Measurements from ENCODE around the gene IL27RA. TPM values are rescaled to one million over a fixed set of nuclear protein-coding genes. Genes with fewer than 3 reads are reported as not detected.

IL27RA gene
- total RNA-seq, 1 donor from 2014 or later: not detected

DNA sequence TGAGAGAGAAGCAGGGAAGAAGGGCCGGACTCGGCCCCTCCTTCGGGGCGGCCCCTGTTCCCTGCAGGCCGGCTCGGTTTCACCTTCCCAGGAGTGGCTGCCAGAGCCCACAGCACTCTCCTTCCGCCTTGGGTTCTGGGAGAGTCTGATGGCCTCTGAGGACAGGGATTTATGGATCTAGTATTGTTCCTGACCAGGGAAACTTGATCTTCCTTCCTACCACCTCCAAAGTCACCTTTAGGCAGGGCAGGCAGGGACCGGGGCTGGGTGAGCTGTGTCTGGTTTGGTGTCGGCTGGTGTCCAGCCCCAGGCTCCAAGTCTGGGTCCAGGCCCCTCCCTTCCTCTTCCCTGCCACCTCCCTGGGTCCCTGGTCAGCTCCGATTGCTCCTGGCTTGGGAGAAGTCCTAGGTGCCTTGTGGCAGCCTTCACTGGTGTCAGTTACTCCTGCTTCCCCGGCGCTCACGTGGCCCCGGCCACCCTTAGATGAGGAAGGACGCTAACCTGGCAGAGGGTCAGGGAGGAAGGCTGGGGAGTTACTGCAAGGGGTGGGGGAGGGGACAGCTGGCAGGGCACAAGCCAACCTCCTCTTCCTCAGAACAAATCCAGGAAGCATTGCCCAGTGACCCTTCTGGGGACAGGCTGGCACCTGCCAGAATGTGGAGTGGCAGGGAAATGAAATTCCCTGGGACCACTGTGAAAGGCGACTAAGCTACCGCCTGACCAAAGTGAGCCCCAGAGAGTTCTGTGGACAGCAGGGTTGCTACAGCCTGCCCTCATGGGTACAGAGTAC is 44.3 kb upstream of the IL27RA start:
- no peak overlapping the region for H3K27ac Mint-ChIP-seq (ENCODE audit: unreplicated experiment)

GRCh38 chr19:13989487-13989886 is 42.1 kb upstream of the IL27RA start:
- Mint-ChIP-seq H3K4me3 (ENCODE audit: unreplicated experiment) (no peak overlapping the region), H3K4me1 (ENCODE audit: low read depth, unreplicated experiment) (peaks cover 4% of the 10 kb centered on the region), H3K27me3 (ENCODE audit: unreplicated experiment) (peaks cover 7% of the 10 kb centered on the region), H3K36me3 (ENCODE audit: unreplicated experiment) (no peaks in the 10 kb centered on the region), H3K27ac (ENCODE audit: unreplicated experiment) (no peak overlapping the region), H3K9me3 (ENCODE audit: unreplicated experiment) (peaks cover 2% of the 10 kb centered on the region)
- no peak for TF ChIP-seq CTCF (IDR thresholded peaks at IDR 0.05; ENCODE audit: partially characterized antibody, unreplicated experiment)
- no peak for DNase-seq

More for the DNA sequence above, 44.3 kb upstream of the IL27RA start:
- Mint-ChIP-seq H3K4me1 (ENCODE audit: low read depth, unreplicated experiment) (peaks cover 6% of the 10 kb centered on the region), H3K27me3 (ENCODE audit: unreplicated experiment) (peaks cover 7% of the 10 kb centered on the region), H3K36me3 (ENCODE audit: unreplicated experiment) (no peaks in the 10 kb centered on the region), H3K9me3 (ENCODE audit: unreplicated experiment) (peaks cover 2% of the 10 kb centered on the region), H3K4me3 (ENCODE audit: unreplicated experiment) (peak overlapping the region; percentile 52)
- no peak for DNase-seq
- no peak for TF ChIP-seq CTCF (IDR thresholded peaks at IDR 0.05; ENCODE audit: partially characterized antibody, unreplicated experiment)

DNA sequence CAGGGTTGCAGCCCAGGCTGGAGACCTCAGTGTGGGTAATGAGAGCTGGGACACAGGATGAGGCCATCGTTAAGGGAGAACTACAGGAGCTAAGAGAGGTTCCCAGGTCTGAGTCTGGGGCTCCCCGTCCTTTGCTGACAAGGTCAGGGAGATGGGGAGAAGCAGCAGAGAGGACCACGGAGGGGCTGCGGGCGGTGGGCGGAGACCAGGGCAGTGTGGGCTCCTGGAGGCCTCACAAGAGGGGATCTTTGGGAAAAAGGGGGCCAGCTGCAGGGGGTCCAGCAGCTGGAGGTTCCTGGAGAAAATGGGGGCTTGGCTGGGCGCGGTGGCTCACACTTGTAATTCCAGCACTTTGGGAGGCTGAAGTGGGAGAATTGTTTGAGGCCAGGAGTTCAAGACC is 41.5 kb upstream of the IL27RA start:
- H3K27me3 Mint-ChIP-seq (ENCODE audit: unreplicated experiment): peaks cover 7% of the 10 kb centered on the region
- peaks cover 4% of the 10 kb centered on the region for H3K4me1 Mint-ChIP-seq (ENCODE audit: low read depth, unreplicated experiment)
- H3K36me3 Mint-ChIP-seq (ENCODE audit: unreplicated experiment): no peaks in the 10 kb centered on the region
- no peak for TF ChIP-seq CTCF (IDR thresholded peaks at IDR 0.05; ENCODE audit: partially characterized antibody, unreplicated experiment)
- H3K4me3 Mint-ChIP-seq (ENCODE audit: unreplicated experiment): no peak overlapping the region
- H3K9me3 Mint-ChIP-seq (ENCODE audit: unreplicated experiment): peaks cover 2% of the 10 kb centered on the region
- H3K27ac Mint-ChIP-seq (ENCODE audit: unreplicated experiment): no peak overlapping the region
- DNase-seq: no peak

- Mint-ChIP-seq H3K9me3 (ENCODE audit: unreplicated experiment) (peaks cover 2% of the 10 kb centered on the region), H3K27me3 (ENCODE audit: unreplicated experiment) (peaks cover 7% of the 10 kb centered on the region), H3K4me3 (ENCODE audit: unreplicated experiment) (no peak overlapping the region), H3K4me1 (ENCODE audit: low read depth, unreplicated experiment) (no peaks in the 10 kb centered on the region), H3K27ac (ENCODE audit: unreplicated experiment) (no peak overlapping the region), H3K36me3 (ENCODE audit: unreplicated experiment) (no peaks in the 10 kb centered on the region)
- no peak for DNase-seq
- no peak for TF ChIP-seq CTCF (IDR thresholded peaks at IDR 0.05; ENCODE audit: partially characterized antibody, unreplicated experiment)
These were observed 39.5 kb upstream of the IL27RA start for GRCh38 chr19:13992025-13992424.

- H3K9me3 Mint-ChIP-seq (ENCODE audit: unreplicated experiment): peaks cover 7% of the 10 kb centered on the region
- H3K27ac Mint-ChIP-seq (ENCODE audit: unreplicated experiment): no peak overlapping the region
- H3K4me1 Mint-ChIP-seq (ENCODE audit: low read depth, unreplicated experiment): no peaks in the 10 kb centered on the region
- no peak overlapping the region for H3K4me3 Mint-ChIP-seq (ENCODE audit: unreplicated experiment)
- H3K27me3 Mint-ChIP-seq (ENCODE audit: unreplicated experiment): peaks cover 6% of the 10 kb centered on the region
- TF ChIP-seq CTCF (IDR thresholded peaks at IDR 0.05; ENCODE audit: partially characterized antibody, unreplicated experiment): no peak
- H3K36me3 Mint-ChIP-seq (ENCODE audit: unreplicated experiment): peaks cover 5% of the 10 kb centered on the region
- DNase-seq: no peak
These were observed 37.8 kb upstream of the IL27RA start for GRCh38 chr19:13993590-13994300.
